GM19468 (cell line): ENCODE measurements around the gene RAVER2.
"Not testable (repeated sequence)": the region's sequence is repeated elsewhere in the genome, so short reads cannot be mapped to it uniquely, and the experiment has no call there.

Experiments used
- ATAC-seq: cut with Tn5 transposase; IDR thresholded peaks from one replicate; pipeline ENCODE4 v1.9.1; 2021; ENCODE audit warnings: mild to moderate bottlenecking, moderate library complexity, moderate number of reproducible peaks; ENCODE audit not compliant: unreplicated experiment; ENCODE audit errors: extremely low read depth

The RAVER2 gene

GRCh38 chr1:64798872-64799271 lies 54.0 kb downstream of the RAVER2 start:
- ATAC-seq: no peak

DNA sequence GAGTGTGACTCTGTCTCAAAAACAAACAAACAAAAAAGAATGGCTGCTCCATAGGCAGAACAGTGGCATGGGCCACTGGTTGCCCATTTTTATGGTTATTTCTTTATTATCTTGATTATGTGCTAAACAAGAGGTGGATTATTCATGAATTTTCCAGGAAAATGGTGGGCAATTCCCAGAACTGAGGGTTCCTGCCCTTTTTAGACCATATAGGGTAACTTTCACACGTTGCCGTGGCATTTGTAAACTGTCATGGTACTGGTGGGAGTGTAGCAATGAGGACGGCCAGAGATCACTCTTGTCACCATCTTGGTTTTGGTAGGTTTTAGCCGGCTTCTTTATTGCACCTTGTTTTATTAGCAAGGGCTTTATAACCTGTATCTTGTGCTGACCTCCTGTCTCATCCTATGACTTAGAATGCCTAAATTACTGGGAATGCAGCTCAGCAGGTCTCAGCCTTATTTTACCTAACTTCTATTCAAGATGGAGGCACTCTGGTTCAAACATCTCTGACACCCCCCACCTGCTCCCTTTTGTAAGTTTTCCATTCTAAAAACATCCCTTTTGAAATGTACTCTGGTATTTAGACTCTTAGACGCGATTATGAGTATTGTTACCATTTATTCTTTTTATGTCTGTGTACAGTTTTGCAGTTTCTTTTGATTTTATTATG lies 57.1 kb downstream of the RAVER2 start:
- ATAC-seq: no peak

- ATAC-seq: no peak
These were observed 64.4 kb downstream of the RAVER2 start for GRCh38 chr1:64809309-64809708.

DNA sequence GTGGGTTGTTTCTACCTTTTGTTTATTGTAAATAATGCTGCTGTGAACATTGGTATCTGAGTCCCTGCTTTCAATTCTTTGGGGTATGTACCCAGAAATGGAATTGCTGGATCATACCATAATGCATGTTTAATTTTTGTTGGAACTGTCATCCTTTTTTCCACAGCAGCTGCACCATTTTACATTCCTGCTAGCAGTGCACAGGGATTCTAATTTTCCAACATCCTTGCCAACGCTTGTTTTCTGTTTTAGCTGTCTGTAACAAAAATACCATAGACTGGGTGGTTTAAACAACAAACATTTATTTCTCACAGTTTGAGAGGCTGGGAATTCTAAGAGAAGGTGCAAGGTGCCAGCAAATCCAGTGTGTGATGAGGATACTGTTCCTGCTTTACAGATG lies 65.1 kb downstream of the RAVER2 start:
- ATAC-seq: no peak

- ATAC-seq: no peak
These were observed 66.3 kb downstream of the RAVER2 start for GRCh38 chr1:64811131-64811530.

DNA sequence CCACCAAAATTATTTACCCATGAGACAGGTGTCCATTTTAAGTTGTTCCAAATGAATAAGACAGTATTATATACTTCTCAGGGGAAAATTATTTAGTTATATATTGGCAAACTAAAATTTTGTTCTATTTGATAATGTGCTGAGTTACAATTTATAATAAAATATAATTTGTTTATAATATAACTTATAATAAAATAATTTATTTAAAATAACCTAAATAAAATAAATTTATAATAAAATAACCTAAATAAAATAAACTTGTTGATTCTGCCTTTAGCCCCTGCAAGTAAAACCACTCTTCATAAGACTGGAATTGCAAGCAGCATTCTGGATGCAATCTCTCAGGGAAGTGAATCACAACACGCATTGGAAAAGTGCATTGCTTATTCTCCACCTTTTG lies 69.6 kb downstream of the RAVER2 start:
- no peak for ATAC-seq

GRCh38 chr1:64817364-64817763 lies 72.5 kb downstream of the RAVER2 start:
- not testable (repeated sequence) for ATAC-seq

DNA sequence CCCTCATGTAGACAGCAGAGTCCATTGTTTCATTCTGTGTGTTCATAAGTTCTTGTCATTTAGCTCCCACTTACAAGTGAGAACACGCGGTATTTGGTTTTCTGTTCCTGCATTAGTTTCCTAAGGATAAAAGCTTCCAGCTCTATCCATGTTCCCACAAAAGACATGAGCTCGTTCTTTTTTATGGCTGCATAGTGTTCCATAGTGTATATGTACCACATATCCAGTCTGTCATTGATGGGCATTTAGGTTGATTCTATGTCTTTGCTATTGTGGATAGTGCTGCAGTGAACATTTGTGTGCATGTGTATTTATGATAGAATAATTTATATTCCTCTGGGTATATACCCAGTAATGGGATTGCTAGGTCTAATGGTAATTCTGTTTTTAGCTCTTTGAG lies 75.7 kb downstream of the RAVER2 start:
- ATAC-seq: not testable (repeated sequence)

GRCh38 chr1:64822621-64823020 lies 77.7 kb downstream of the RAVER2 start:
- ATAC-seq: no peak

DNA sequence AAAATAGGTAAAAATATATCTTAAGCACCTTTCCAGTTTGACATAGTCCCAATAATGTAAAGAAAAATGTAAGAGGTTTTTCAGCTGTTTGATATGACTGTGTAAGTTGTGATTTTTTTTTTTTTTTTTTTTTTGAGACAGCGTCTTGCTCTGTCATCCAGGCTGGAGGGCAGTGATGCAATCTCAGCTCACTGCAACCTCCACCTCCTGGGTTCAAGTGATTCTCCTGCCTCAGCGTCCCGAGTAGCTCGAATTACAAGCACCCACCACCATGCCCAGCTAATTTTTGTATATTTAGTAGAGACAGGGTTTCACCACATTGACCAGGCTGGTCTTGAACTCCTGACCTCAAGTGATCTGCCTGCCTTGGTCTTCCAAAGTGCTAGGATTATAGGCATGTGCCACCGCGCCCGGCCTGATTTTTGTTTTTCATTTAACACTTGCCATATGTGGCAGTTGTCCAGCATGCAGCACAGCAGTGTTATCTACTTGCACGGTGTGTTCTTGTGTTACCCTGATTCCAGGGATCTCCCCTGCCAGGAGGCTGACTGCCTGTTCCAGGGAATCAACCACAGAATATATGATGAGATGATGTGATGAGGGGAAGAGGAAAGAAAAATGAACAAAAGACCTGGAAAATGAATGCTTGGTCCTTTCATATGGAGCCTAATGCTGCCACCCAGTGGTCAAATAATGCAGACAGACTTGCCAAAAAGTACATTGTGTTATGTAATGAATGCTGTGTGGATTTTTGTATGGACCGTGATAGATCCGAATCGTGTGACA lies 79.0 kb downstream of the RAVER2 start:
- ATAC-seq: no peak

- ATAC-seq: no peak
These were observed 82.1 kb downstream of the RAVER2 start for GRCh38 chr1:64826991-64827390.

- ATAC-seq: no peak
These were observed 84.0 kb downstream of the RAVER2 start for GRCh38 chr1:64828829-64829228.

DNA sequence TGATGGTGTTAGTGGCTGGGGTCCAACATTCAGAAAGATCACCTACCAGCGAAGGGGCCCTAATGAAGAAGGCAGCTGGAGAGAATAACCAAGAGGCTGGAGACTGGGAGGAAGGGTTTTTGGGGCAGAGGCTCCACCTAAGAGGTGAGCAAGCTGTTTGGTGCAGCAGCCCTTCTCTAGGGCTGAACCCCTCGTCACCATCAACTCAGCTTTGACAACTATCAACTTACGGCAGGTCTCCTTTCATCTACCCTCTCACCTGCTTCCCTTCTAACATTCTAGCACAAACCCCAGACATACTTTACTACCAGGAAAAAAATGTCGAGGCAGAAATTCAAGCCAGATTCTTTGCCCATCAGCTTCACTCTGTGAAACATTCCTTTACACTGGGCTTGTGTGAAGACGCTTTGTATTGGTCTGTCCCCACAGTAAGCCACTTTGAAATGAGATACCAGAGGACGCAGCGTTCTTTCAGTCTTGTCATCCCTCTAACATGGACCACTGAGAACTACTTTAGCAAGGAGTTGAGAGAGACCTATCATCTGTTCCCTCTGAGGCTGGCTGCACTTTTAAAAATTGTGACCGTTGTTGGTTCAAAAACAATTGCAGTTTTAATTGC lies 84.6 kb downstream of the RAVER2 start:
- ATAC-seq: no peak

DNA sequence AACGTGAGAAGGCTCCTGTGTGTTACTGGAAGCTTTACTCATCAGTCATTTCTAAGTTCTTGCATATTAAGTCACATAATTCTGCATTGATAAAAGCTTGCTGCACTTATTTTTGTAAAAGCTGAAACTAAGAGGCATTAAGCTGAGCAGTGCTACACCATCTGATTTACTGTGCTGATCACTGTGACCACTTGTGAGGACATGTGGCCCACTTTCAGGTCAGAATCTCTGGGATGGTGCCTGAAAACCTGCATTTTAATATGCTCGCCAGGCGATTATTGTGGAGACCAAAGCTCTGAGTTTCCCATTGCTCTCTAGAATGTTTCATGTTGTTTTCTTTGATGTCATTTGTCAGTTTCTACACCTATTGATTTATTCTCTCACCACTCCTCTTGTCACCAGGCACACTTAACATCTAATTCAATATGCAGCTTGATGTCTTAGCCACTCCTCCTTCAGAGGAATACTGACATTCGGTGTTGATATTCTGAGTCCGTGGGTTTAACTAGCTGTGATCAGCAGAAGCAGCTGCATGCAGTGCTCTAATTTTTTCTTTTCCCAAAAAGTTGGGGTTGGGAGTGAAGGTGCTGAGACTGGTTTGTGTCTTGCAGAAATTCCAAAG lies 85.3 kb downstream of the RAVER2 start:
- no peak for ATAC-seq

DNA sequence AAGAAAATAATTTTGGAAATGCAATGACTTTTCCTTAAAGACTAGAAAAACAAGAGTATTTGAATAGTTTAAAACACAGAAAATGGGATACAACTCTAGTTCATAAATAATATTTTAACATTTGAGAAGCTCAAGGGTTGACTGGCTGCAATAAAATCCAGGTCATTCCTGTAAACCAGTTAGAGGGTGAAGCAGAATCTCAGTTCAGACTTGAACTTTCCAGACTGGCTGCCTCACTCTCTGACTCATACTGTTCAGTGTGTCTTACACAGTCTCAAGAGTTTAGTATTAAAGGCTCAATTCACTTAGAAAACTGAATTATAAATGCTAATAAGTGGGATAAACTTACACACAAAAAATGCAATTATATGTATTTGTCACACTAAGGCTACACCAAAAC lies 89.9 kb downstream of the RAVER2 start:
- ATAC-seq: no peak

- ATAC-seq: no peak
These were observed 91.9 kb downstream of the RAVER2 start for GRCh38 chr1:64836802-64837201.

- no peak for ATAC-seq
These were observed 93.6 kb downstream of the RAVER2 start for GRCh38 chr1:64838486-64838885.

DNA sequence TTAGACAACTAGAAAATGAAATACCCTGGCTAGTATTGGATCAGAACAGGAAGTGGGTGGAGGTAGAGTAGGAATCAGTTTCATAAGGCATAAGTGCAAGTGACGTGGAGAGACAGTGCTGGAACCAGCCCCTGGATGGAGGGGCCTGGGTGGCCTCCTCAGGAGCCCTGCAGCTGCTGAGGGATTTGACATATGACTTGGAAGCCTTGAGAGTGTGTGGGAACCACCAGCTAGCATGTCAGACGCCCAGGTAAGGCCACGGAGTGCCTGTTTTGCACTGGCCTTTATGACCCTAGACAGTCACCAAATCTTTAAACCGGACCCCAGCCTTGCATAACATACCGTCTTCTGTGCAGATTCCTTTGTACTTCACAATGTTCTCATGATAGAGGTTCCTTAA lies 94.4 kb downstream of the RAVER2 start:
- ATAC-seq: no peak

- no peak for ATAC-seq
These were observed 95.0 kb downstream of the RAVER2 start for GRCh38 chr1:64839732-64840405.

- ATAC-seq: no peak
These were observed 96.6 kb downstream of the RAVER2 start for GRCh38 chr1:64841330-64842065.
